SU-DHL-6 (cell line): Measurements from ENCODE around the gene PRDM5.

Source experiments
- H2AFZ ChIP-seq: fragments of 200-600 bp; sonication (generic); 2 replicates; pipeline ENCODE4 v1.6.1; 2014; ENCODE audit warnings: low read depth, mild to moderate bottlenecking, moderate library complexity, mixed read lengths, antibody characterized with exemption, low read length; ENCODE audit not compliant: severe bottlenecking
- H3F3A ChIP-seq: fragments of 200-600 bp; shearing (Covaris generic); 2 replicates; pipeline ENCODE4 v1.6.0; 2016; ENCODE audit warnings: antibody characterized with exemption, mild to moderate bottlenecking; ENCODE audit not compliant: insufficient read depth
- H3K27ac ChIP-seq: fragments of 200-600 bp; sonication (generic); 2 replicates; pipeline ENCODE4 v1.5.1; 2016; ENCODE audit warnings: low read depth, mild to moderate bottlenecking, low read length, moderate library complexity, mixed read lengths
- H3K27me3 ChIP-seq: fragments of 200-600 bp; sonication (generic), shearing (Covaris generic); 2 replicates; pipeline ENCODE4 v1.6.0; 2014; ENCODE audit warnings: mild to moderate bottlenecking, low read length
- H3K36me3 ChIP-seq: fragments of 200-600 bp; sonication (generic); 2 replicates; pipeline ENCODE4 v1.6.1; 2014; ENCODE audit warnings: mild to moderate bottlenecking, low read length, mixed read lengths
- H3K4me2 ChIP-seq: fragments of 300-600, 200-600 bp; shearing (Covaris generic), sonication (generic); 2 replicates; pipeline ENCODE4 v1.6.0; 2014; ENCODE audit warnings: low read length, low read depth, mild to moderate bottlenecking; ENCODE audit not compliant: poor library complexity, severe bottlenecking
- H3K4me3 ChIP-seq: fragments of 200-600 bp; sonication (generic); 2 replicates; pipeline ENCODE4 v1.5.1; 2014; ENCODE audit warnings: antibody characterized with exemption, low read length, mild to moderate bottlenecking, mixed read lengths; ENCODE audit not compliant: insufficient read depth, poor library complexity, severe bottlenecking
- H3K79me2 ChIP-seq: fragments of 200-600 bp; sonication (generic); 2 replicates; pipeline ENCODE4 v1.6.1; 2014; ENCODE audit warnings: mild to moderate bottlenecking, low read length, moderate library complexity; ENCODE audit not compliant: insufficient read depth
- H3K9ac ChIP-seq: fragments of 200-600 bp; sonication (generic); 2 replicates; pipeline ENCODE4 v1.7.0; 2014; ENCODE audit warnings: mild to moderate bottlenecking, low read length
- H3K9me2 ChIP-seq: fragments of 200-600 bp; sonication (generic); replicated peaks from 2 replicates; pipeline ENCODE4 v1.6.1; 2014; ENCODE audit warnings: low read length; ENCODE audit not compliant: insufficient read depth
- H3K9me3 ChIP-seq: fragments of 200-600 bp; sonication (generic); 2 replicates; pipeline ENCODE4 v1.6.1; 2014; ENCODE audit warnings: low read length, mixed read lengths; ENCODE audit not compliant: insufficient read depth
- H4K20me1 ChIP-seq: fragments of 200-600 bp; sonication (generic); 2 replicates; pipeline ENCODE4 v1.6.1; 2014; ENCODE audit warnings: low read depth, mild to moderate bottlenecking, antibody characterized with exemption, low read length, moderate library complexity, mixed read lengths
- CTCF ChIP-seq: fragments of 200-600 bp; sonication (generic); IDR thresholded peaks from one replicate; pipeline ENCODE4 v1.5.1; 2017; ENCODE audit warnings: antibody characterized with exemption, mild to moderate bottlenecking, low read length, moderate library complexity; ENCODE audit not compliant: insufficient read depth, poor library complexity, severe bottlenecking
- EZH2phosphoT487 ChIP-seq: fragments of 200-600 bp; sonication (generic), shearing (Covaris generic); conservative IDR thresholded peaks from 2 replicates; pipeline ENCODE4 v1.6.1; 2018; ENCODE audit warnings: mild to moderate bottlenecking, antibody characterized with exemption, low read length, moderate library complexity, mixed read lengths

Gene PRDM5

GRCh38 chr4:120693816-120694215 is 228.7 kb downstream of the PRDM5 start:
- no peaks in the 10 kb centered on the region for H3K9me3 ChIP-seq
- no peaks in the 10 kb centered on the region for H3K36me3 ChIP-seq
- no peak overlapping the region for H3K27ac ChIP-seq
- H3K4me2 ChIP-seq = no peak overlapping the region
- no peaks in the 10 kb centered on the region for H3F3A ChIP-seq
- H3K9ac ChIP-seq = no peak overlapping the region
- no peak overlapping the region for H2AFZ ChIP-seq
- H3K27me3 ChIP-seq = no peaks in the 10 kb centered on the region
- no peaks in the 10 kb centered on the region for H3K9me2 ChIP-seq
- H3K4me3 ChIP-seq = no peak overlapping the region
- no peaks in the 10 kb centered on the region for H3K79me2 ChIP-seq
- no peaks in the 10 kb centered on the region for H4K20me1 ChIP-seq
- no peak for TF ChIP-seq EZH2phosphoT487

DNA sequence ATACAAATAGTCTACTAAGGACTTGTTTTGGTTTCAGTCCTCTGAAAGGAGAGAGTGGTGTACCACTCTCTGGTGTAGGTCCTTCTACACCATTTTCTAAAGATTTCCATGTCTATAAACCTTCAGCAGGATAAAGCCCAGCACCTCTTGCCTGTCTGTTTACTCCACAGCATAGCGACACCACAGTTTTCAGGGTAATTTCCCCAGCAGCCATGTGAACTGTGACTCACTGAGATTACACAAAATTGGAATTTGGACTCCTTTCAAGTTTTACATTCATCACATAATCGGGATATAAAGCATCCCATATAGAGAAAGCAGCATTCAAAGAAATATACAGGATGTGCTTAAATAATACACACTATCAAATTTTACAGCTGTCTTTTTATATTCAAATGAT is 229.6 kb downstream of the PRDM5 start:
- Histone ChIP-seq H2AFZ (no peak overlapping the region), H3K9ac (no peak overlapping the region), H3K9me3 (no peaks in the 10 kb centered on the region)

GRCh38 chr4:120691536-120691935 is 231.0 kb downstream of the PRDM5 start:
- no peak overlapping the region for H3K27ac ChIP-seq
- no peaks in the 10 kb centered on the region for H3F3A ChIP-seq
- no peak overlapping the region for H3K9ac ChIP-seq
- no peaks in the 10 kb centered on the region for H3K9me2 ChIP-seq
- no peaks in the 10 kb centered on the region for H3K27me3 ChIP-seq
- no peaks in the 10 kb centered on the region for H3K36me3 ChIP-seq
- H3K79me2 ChIP-seq = no peaks in the 10 kb centered on the region
- H4K20me1 ChIP-seq = no peaks in the 10 kb centered on the region
- no peaks in the 10 kb centered on the region for H3K9me3 ChIP-seq
- no peak overlapping the region for H3K4me3 ChIP-seq
- H2AFZ ChIP-seq = no peak overlapping the region
- no peak overlapping the region for H3K4me2 ChIP-seq
- TF ChIP-seq EZH2phosphoT487 = no peak

More for the DNA sequence above, 229.6 kb downstream of the PRDM5 start:
- no peaks in the 10 kb centered on the region for H3K9me2 ChIP-seq
- H3K27me3 ChIP-seq = no peaks in the 10 kb centered on the region
- H3K4me2 ChIP-seq = no peak overlapping the region
- no peaks in the 10 kb centered on the region for H3F3A ChIP-seq
- no peak overlapping the region for H3K4me3 ChIP-seq
- no peaks in the 10 kb centered on the region for H4K20me1 ChIP-seq
- H3K79me2 ChIP-seq = no peaks in the 10 kb centered on the region
- no peak for TF ChIP-seq CTCF
- TF ChIP-seq EZH2phosphoT487 = no peak
- no peaks in the 10 kb centered on the region for H3K36me3 ChIP-seq
- H3K27ac ChIP-seq = no peak overlapping the region

DNA sequence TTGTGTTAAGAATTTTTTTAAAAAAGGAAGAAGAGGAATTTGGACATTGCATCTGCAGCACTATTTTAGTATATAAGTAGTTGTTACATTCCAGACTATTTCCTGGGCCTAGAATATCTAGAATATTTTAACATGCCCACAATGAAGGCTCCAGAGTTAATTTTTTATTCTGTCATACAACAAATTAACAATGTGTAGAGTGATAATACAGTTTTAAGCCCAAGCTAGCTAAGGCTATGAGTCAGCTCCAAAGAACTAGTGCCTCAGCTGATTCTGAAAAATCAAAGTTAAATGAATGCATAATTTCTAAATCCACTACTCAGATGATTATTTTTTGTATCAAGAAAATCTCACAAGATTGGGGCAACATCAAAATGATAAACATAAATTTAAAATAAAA is 231.4 kb downstream of the PRDM5 start:
- no peaks in the 10 kb centered on the region for H3F3A ChIP-seq
- H3K9me3 ChIP-seq = no peaks in the 10 kb centered on the region
- H3K27me3 ChIP-seq = no peaks in the 10 kb centered on the region
- no peak overlapping the region for H3K4me3 ChIP-seq
- H3K9ac ChIP-seq = no peak overlapping the region
- no peak overlapping the region for H3K4me2 ChIP-seq
- no peaks in the 10 kb centered on the region for H4K20me1 ChIP-seq
- TF ChIP-seq CTCF = no peak
- TF ChIP-seq EZH2phosphoT487 = no peak
- no peaks in the 10 kb centered on the region for H3K9me2 ChIP-seq
- no peak overlapping the region for H3K27ac ChIP-seq
- H3K36me3 ChIP-seq = no peaks in the 10 kb centered on the region
- no peak overlapping the region for H2AFZ ChIP-seq
- H3K79me2 ChIP-seq = no peaks in the 10 kb centered on the region
